Stimulated activated CD8-positive, alpha-beta memory T cell treated with anti-CD3 and anti-CD28 coated beads, Interleukin-2, amount 100 ng/mL, for 1 hour (primary cell): Measurements from ENCODE around the gene GP1BB.

Experiments used
- DNase-seq, 2 donors: peaks; one replicate each; pipeline ENCODE4 v3.0.0-alpha.2; 2020; ENCODE audit warnings: low read depth in 2 of 2

The GP1BB gene

GRCh38 chr22:19727310-19728150, 4.2 kb downstream of the GP1BB start:
- no peak for DNase-seq

GRCh38 chr22:19728271-19728670, 4.9 kb downstream of the GP1BB start:
- DNase-seq = no peak

- no peak for DNase-seq
Observed at GRCh38 chr22:19728836-19729235, 5.5 kb downstream of the GP1BB start.

GRCh38 chr22:19729507-19729906, 6.2 kb downstream of the GP1BB start:
- no peak for DNase-seq

GRCh38 chr22:19730198-19730597, 6.9 kb downstream of the GP1BB start:
- DNase-seq = no peak

GRCh38 chr22:19730655-19731360, 7.5 kb downstream of the GP1BB start:
- peak; percentile 65 to 83 for DNase-seq

GRCh38 chr22:19731361-19732135, 8.2 kb downstream of the GP1BB start:
- DNase-seq = no peak

GRCh38 chr22:19732403-19733113, 9.2 kb downstream of the GP1BB start:
- no peak for DNase-seq

- DNase-seq = no peak
Observed at GRCh38 chr22:19733755-19734154, 10.4 kb downstream of the GP1BB start.

- no peak for DNase-seq
Observed at GRCh38 chr22:19734163-19734562, 10.8 kb downstream of the GP1BB start.

- no peak for DNase-seq
Observed at GRCh38 chr22:19734837-19735382, 11.6 kb downstream of the GP1BB start.

GRCh38 chr22:19735665-19736510, 12.5 kb downstream of the GP1BB start:
- no peak for DNase-seq

GRCh38 chr22:19737846-19738663, 14.7 kb downstream of the GP1BB start:
- DNase-seq = no peak

- no peak for DNase-seq
Observed at GRCh38 chr22:19738664-19739447, 15.5 kb downstream of the GP1BB start.

- DNase-seq = no peak
Observed at GRCh38 chr22:19739448-19739895, 16.1 kb downstream of the GP1BB start.

GRCh38 chr22:19739911-19740449, 16.6 kb downstream of the GP1BB start:
- DNase-seq = no peak

GRCh38 chr22:19740586-19740985, 17.2 kb downstream of the GP1BB start:
- DNase-seq = no peak

- DNase-seq = no peak
Observed at GRCh38 chr22:19741053-19741452, 17.7 kb downstream of the GP1BB start.
